Bone marrow (tissue), 2 donors: ENCODE measurements around the gene FKBP3.
"Not testable (repeated sequence)": the region's sequence is repeated elsewhere in the genome, so short reads cannot be mapped to it uniquely, and the experiment has no call there.

Experiments
- DNase-seq, 2 donors: peaks; one replicate each; lab custom pipeline; 2025; lab: John Stamatoyannopoulos, UW

The FKBP3 gene

GRCh38 chr14:45112896-45113781 lies 21.1 kb downstream of the FKBP3 start:
- no peak for DNase-seq

GRCh38 chr14:45104561-45104960 lies 29.7 kb downstream of the FKBP3 start:
- DNase-seq: no peak

- no peak for DNase-seq
Observed at GRCh38 chr14:45103806-45104205, 30.5 kb downstream of the FKBP3 start.

- DNase-seq: no peak
Observed at GRCh38 chr14:45096218-45096617, 38.1 kb downstream of the FKBP3 start.

GRCh38 chr14:45095143-45095542 lies 39.1 kb downstream of the FKBP3 start:
- DNase-seq: no peak

GRCh38 chr14:45094275-45094674 lies 40.0 kb downstream of the FKBP3 start:
- no peak for DNase-seq

GRCh38 chr14:45091710-45092109 lies 42.6 kb downstream of the FKBP3 start:
- no peak for DNase-seq

GRCh38 chr14:45089813-45090212 lies 44.5 kb downstream of the FKBP3 start:
- DNase-seq: no peak

GRCh38 chr14:45084946-45085346 lies 49.3 kb downstream of the FKBP3 start:
- no peak for DNase-seq

GRCh38 chr14:45083976-45084722 lies 50.1 kb downstream of the FKBP3 start, which contains the start of gene PRPF39:
Gene PRPF39, plus strand, starts transcription at chr14:45084116. Its CDS starts 11,124 bp downstream, at chr14:45095240.
- DNase-seq: peak; percentile 78 to 86

GRCh38 chr14:45083617-45083975 lies 50.7 kb downstream of the FKBP3 start:
- DNase-seq: no peak

GRCh38 chr14:45082420-45082819 lies 51.9 kb downstream of the FKBP3 start:
- no peak for DNase-seq

GRCh38 chr14:45081096-45081495 lies 53.2 kb downstream of the FKBP3 start:
- not testable (repeated sequence) for DNase-seq

GRCh38 chr14:45080416-45080968 lies 53.8 kb downstream of the FKBP3 start:
- not testable (repeated sequence) for DNase-seq

GRCh38 chr14:45078323-45078722 lies 56.0 kb downstream of the FKBP3 start:
- no peak for DNase-seq

- no peak for DNase-seq
Observed at GRCh38 chr14:45073231-45073879, 60.9 kb downstream of the FKBP3 start.

GRCh38 chr14:45072126-45072525 lies 62.2 kb downstream of the FKBP3 start:
- no peak for DNase-seq

GRCh38 chr14:45070215-45070614 lies 64.1 kb downstream of the FKBP3 start:
- DNase-seq: no peak

- no peak for DNase-seq
Observed at GRCh38 chr14:45068396-45068795, 65.9 kb downstream of the FKBP3 start.

- DNase-seq: no peak
Observed at GRCh38 chr14:45066667-45067066, 67.6 kb downstream of the FKBP3 start.

GRCh38 chr14:45065956-45066355 lies 68.3 kb downstream of the FKBP3 start:
- no peak for DNase-seq
